ENCODE measurements around the gene CLHC1. TPM values are rescaled to one million over a fixed set of nuclear protein-coding genes. Genes with fewer than 3 reads are reported as not detected.

Gene CLHC1
- total and polyA plus RNA-seq, 2 donors, result 9.4 to 20.1 TPM

DNA sequence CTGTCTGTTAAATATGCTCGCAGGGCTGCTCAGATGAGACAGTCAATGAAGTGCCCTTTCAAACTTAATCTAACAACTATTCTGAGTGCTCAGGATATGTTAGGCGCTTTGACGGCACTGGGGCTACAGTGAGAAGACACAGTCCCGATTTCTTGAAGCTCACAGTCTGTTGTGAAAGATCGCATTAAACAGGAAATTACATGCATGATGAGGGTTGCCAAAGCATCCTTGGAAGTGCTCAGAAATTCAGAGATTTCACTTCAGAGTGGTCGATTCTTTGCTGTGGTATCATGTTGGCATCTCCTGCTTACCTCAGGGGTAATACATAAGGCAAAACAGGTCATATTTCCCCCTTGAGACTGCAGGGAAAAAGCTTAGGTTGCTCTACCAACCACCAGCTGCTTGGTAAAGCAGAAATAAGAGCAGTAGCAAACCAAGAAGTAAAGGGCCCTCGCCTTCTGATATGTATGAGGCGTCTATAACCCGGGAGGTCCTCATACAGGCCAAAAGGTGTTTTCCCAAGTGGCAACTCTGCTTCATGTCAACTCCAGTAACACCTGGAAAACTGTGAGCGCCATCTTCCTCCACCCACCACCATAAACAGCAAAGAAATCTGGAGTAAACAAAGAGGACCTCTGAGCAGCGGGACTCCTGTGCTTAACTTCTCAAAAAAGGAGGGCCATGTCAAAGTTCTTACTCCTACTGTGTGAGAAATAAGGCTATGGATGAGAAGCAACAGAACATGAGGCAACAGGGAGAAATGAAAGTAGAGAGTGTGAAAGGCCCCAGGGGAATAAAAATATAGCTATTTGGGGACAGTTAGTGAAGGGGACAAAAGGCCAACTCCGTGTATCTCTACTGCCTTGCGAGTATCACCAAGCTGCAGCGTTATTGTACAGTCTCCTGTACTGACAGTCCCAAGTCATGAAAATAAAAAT lies 79.3 kb downstream of the CLHC1 start:
- no peaks in the 10 kb centered on the region for H3K27me3 ChIP-seq (ENCODE audit: control insufficient read depth in 2 of 2, insufficient read depth in 1 of 2, low read length in 1 of 2)
- no peak for DNase-seq (ENCODE audit: low read depth in 6 of 9, low spot score in 9 of 9)
- H3K36me3 ChIP-seq (ENCODE audit: control insufficient read depth in 2 of 2, insufficient read depth in 2 of 2, low read length in 1 of 2), result no peaks in the 10 kb centered on the region
- no peak overlapping the region for H3K4me3 ChIP-seq (ENCODE audit: low read length in 2 of 2)
- peak overlapping the region in 1 of 2 donors; percentile 62 for H3K27ac ChIP-seq (ENCODE audit: low read depth in 1 of 2, low read length in 1 of 2)
- 92% methylated on average over 14 of the region's 14 CpGs for WGBS
- peaks cover 0 to 5% of the 10 kb centered on the region in 2 donors for H3K4me1 ChIP-seq (ENCODE audit: control insufficient read depth in 2 of 2, insufficient read depth in 2 of 2, low read length in 2 of 2)
- H3K9me3 ChIP-seq (ENCODE audit: control insufficient read depth in 2 of 2, insufficient read depth in 1 of 2, low read length in 1 of 2), result no peaks in the 10 kb centered on the region

DNA sequence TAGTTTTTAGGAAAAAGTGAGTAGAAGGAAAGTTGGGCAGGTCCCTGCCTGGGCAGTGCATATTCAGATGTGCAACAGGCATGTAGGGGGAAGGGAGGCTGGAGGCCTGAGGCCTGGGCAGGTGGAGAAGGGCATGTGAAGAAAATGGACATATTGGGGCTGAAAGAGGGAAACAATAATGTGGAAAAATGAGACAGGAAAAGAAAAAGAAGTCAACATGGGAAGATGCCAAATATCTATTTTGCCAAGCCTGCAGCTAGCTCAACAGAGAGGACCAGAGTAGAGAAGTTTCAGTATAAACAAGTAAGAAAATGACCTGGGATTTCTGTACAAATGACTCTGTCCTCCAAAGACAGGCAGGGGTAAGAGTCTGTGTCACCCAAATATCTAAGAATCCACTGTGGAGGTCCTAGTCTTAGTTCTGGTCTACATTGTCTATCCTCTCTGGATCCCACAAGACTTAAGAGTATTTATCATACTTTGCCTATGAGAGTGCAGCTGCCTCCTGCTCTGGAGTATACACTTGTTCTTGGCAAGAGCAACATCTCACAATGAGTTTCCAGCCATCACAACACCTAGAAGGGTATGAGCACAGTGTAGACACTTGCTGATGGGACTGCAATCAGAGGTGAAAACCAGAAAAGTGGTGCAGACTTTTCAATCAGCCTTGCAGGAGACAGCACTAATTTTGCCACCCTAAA lies 80.2 kb downstream of the CLHC1 start:
- H3K27ac ChIP-seq (ENCODE audit: low read depth in 1 of 2, low read length in 1 of 2), result peak overlapping the region in 1 of 2 donors; percentile 33
- H3K9me3 ChIP-seq (ENCODE audit: control insufficient read depth in 2 of 2, insufficient read depth in 1 of 2, low read length in 1 of 2), result no peaks in the 10 kb centered on the region
- no peak for DNase-seq (ENCODE audit: low read depth in 6 of 9, low spot score in 9 of 9)
- H3K4me1 ChIP-seq (ENCODE audit: control insufficient read depth in 2 of 2, insufficient read depth in 2 of 2, low read length in 2 of 2), result peaks cover 0 to under 1% of the 10 kb centered on the region in 2 donors
- no peak overlapping the region for H3K4me3 ChIP-seq (ENCODE audit: low read length in 2 of 2)
- H3K36me3 ChIP-seq (ENCODE audit: control insufficient read depth in 2 of 2, insufficient read depth in 2 of 2, low read length in 1 of 2), result no peaks in the 10 kb centered on the region
- H3K27me3 ChIP-seq (ENCODE audit: control insufficient read depth in 2 of 2, insufficient read depth in 1 of 2, low read length in 1 of 2), result no peaks in the 10 kb centered on the region

DNA sequence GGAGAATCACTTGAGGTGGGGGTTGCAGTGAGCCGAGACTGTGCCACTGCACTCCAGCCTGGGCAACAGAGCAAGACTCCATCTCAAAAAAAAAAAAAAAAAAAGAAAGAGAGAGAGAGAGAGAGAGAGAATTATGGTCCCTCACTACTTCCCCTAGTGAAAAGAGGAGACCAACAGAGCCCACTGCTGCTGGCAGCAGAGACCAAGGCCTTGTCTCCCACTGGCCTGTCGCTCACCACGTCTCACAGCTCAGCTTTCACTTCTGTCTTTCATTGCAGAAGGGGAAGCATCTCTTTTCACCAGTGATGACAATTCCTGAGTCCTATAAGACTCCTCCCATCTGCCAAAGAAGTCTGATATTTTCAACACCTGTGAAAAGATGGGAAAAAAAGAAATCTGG lies 81.3 kb downstream of the CLHC1 start:
- H3K4me1 ChIP-seq (ENCODE audit: control insufficient read depth in 2 of 2, insufficient read depth in 2 of 2, low read length in 2 of 2), result no peaks in the 10 kb centered on the region
- WGBS, result 92% methylated on average over 3 of the region's 3 CpGs

DNA sequence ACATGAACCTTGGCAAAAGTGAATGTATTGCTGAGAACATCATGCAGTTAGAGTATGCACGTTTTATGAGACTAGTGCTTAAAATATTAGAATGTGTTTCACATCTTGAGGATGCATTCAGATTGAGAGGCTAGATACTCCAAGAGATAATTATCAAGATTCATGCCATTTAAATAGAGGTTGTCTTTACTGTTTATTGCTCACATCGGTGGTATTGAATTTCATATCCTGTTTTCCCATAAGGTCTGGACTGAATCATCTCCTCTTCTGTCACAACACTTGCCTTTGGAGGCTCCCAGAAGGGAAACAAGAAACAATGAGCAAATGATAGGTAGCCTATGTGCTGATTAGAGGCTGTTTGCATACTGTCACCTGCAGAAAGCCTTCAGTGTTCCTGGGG lies 83.8 kb downstream of the CLHC1 start:
- Histone ChIP-seq H3K9me3 (ENCODE audit: control insufficient read depth in 2 of 2, insufficient read depth in 1 of 2, low read length in 1 of 2) (peaks cover 0 to 3% of the 10 kb centered on the region in 2 donors), H3K36me3 (ENCODE audit: control insufficient read depth in 2 of 2, insufficient read depth in 2 of 2, low read length in 1 of 2) (no peaks in the 10 kb centered on the region), H3K27ac (ENCODE audit: low read depth in 1 of 2, low read length in 1 of 2) (no peak overlapping the region), H3K4me3 (ENCODE audit: low read length in 2 of 2) (no peak overlapping the region), H3K4me1 (ENCODE audit: control insufficient read depth in 2 of 2, insufficient read depth in 2 of 2, low read length in 2 of 2) (no peaks in the 10 kb centered on the region), H3K27me3 (ENCODE audit: control insufficient read depth in 2 of 2, insufficient read depth in 1 of 2, low read length in 1 of 2) (no peaks in the 10 kb centered on the region)
- DNase-seq (ENCODE audit: low read depth in 6 of 9, low spot score in 9 of 9), result no peak
- WGBS, result 78% methylated on average over 2 of the region's 2 CpGs

More for the DNA sequence above, 81.3 kb downstream of the CLHC1 start:
- Histone ChIP-seq H3K27ac (ENCODE audit: low read depth in 1 of 2, low read length in 1 of 2) (no peak overlapping the region), H3K4me3 (ENCODE audit: low read length in 2 of 2) (no peak overlapping the region), H3K9me3 (ENCODE audit: control insufficient read depth in 2 of 2, insufficient read depth in 1 of 2, low read length in 1 of 2) (no peaks in the 10 kb centered on the region), H3K36me3 (ENCODE audit: control insufficient read depth in 2 of 2, insufficient read depth in 2 of 2, low read length in 1 of 2) (no peaks in the 10 kb centered on the region), H3K27me3 (ENCODE audit: control insufficient read depth in 2 of 2, insufficient read depth in 1 of 2, low read length in 1 of 2) (no peaks in the 10 kb centered on the region)
- DNase-seq (ENCODE audit: low read depth in 6 of 9, low spot score in 9 of 9), result no peak

DNA sequence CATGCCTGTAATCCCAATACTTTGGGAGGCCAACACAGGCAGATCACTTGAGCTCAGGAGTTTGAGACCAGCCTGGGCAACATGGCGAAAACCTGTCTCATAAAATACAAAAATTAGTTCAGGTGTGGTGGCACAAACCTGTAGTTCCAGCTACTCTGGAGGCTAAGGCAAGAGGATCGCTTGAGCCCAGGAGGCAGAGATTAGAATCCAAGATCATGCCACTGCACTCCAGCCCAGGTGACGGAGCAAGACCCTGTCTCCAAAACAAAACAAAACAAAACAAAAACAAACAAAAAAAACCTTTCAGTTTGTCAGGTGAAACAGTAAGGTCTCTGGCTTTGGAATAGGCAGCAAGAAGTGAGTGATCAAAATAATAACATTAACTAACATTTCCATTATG lies 84.6 kb downstream of the CLHC1 start:
- no peak for DNase-seq (ENCODE audit: low read depth in 6 of 9, low spot score in 9 of 9)
- Histone ChIP-seq H3K4me3 (ENCODE audit: low read length in 2 of 2) (no peak overlapping the region), H3K4me1 (ENCODE audit: control insufficient read depth in 2 of 2, insufficient read depth in 2 of 2, low read length in 2 of 2) (no peaks in the 10 kb centered on the region), H3K9me3 (ENCODE audit: control insufficient read depth in 2 of 2, insufficient read depth in 1 of 2, low read length in 1 of 2) (peaks cover 0 to 3% of the 10 kb centered on the region in 2 donors), H3K27me3 (ENCODE audit: control insufficient read depth in 2 of 2, insufficient read depth in 1 of 2, low read length in 1 of 2) (no peaks in the 10 kb centered on the region), H3K36me3 (ENCODE audit: control insufficient read depth in 2 of 2, insufficient read depth in 2 of 2, low read length in 1 of 2) (no peaks in the 10 kb centered on the region), H3K27ac (ENCODE audit: low read depth in 1 of 2, low read length in 1 of 2) (no peak overlapping the region)
- 100% methylated on average over 3 of the region's 3 CpGs for WGBS

DNA sequence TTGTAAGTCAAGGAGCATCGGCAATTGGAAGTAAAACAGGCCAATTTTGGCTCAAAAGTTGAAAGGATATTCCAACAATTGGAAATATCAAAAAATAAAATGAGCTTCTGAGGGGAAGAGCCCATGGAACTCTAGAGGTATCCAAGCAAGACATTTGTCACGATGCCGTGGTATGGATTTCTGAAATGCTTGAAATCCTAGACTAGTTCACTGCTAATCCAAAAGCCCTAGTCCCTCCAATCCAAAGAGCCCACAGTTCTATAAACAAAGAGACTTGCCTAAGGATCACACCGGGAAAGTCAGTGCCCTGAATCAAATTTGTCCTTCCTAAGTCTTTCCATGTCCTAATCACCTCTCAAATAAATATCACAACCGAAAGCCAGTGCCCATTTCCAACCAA lies 85.1 kb downstream of the CLHC1 start:
- Histone ChIP-seq H3K36me3 (ENCODE audit: control insufficient read depth in 2 of 2, insufficient read depth in 2 of 2, low read length in 1 of 2) (no peaks in the 10 kb centered on the region), H3K4me3 (ENCODE audit: low read length in 2 of 2) (no peak overlapping the region), H3K9me3 (ENCODE audit: control insufficient read depth in 2 of 2, insufficient read depth in 1 of 2, low read length in 1 of 2) (peaks cover 0 to 3% of the 10 kb centered on the region in 2 donors), H3K27me3 (ENCODE audit: control insufficient read depth in 2 of 2, insufficient read depth in 1 of 2, low read length in 1 of 2) (no peaks in the 10 kb centered on the region), H3K4me1 (ENCODE audit: control insufficient read depth in 2 of 2, insufficient read depth in 2 of 2, low read length in 2 of 2) (no peaks in the 10 kb centered on the region), H3K27ac (ENCODE audit: low read depth in 1 of 2, low read length in 1 of 2) (no peak overlapping the region)
- no peak for DNase-seq (ENCODE audit: low read depth in 6 of 9, low spot score in 9 of 9)
- 97% methylated on average over 5 of the region's 5 CpGs for WGBS

DNA sequence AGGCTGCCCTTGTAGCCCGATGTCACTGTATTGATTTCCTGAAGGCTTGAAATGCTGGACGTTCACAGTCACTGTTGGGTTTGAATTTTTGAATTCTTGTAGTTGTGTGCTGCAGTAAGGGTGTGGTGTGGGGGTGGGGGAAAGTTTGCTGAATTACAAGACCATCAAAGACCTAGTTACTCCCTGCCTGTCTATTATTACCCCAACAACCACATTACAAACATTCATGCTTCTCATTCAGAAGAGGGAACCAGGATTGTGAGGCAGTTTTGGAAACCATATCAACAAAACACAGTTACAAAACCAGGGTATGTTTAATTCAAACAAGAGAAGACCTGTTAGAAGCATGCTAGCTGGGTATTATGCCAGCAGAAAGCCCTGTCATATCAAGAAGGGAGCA lies 85.8 kb downstream of the CLHC1 start:
- no peak overlapping the region for H3K4me3 ChIP-seq (ENCODE audit: low read length in 2 of 2)
- peaks cover 0 to 3% of the 10 kb centered on the region in 2 donors for H3K9me3 ChIP-seq (ENCODE audit: control insufficient read depth in 2 of 2, insufficient read depth in 1 of 2, low read length in 1 of 2)
- no peaks in the 10 kb centered on the region for H3K27me3 ChIP-seq (ENCODE audit: control insufficient read depth in 2 of 2, insufficient read depth in 1 of 2, low read length in 1 of 2)
- 95% methylated on average over 2 of the region's 2 CpGs for WGBS
- no peaks in the 10 kb centered on the region for H3K4me1 ChIP-seq (ENCODE audit: control insufficient read depth in 2 of 2, insufficient read depth in 2 of 2, low read length in 2 of 2)
- no peak overlapping the region for H3K27ac ChIP-seq (ENCODE audit: low read depth in 1 of 2, low read length in 1 of 2)
- no peaks in the 10 kb centered on the region for H3K36me3 ChIP-seq (ENCODE audit: control insufficient read depth in 2 of 2, insufficient read depth in 2 of 2, low read length in 1 of 2)
- no peak for DNase-seq (ENCODE audit: low read depth in 6 of 9, low spot score in 9 of 9)

DNA sequence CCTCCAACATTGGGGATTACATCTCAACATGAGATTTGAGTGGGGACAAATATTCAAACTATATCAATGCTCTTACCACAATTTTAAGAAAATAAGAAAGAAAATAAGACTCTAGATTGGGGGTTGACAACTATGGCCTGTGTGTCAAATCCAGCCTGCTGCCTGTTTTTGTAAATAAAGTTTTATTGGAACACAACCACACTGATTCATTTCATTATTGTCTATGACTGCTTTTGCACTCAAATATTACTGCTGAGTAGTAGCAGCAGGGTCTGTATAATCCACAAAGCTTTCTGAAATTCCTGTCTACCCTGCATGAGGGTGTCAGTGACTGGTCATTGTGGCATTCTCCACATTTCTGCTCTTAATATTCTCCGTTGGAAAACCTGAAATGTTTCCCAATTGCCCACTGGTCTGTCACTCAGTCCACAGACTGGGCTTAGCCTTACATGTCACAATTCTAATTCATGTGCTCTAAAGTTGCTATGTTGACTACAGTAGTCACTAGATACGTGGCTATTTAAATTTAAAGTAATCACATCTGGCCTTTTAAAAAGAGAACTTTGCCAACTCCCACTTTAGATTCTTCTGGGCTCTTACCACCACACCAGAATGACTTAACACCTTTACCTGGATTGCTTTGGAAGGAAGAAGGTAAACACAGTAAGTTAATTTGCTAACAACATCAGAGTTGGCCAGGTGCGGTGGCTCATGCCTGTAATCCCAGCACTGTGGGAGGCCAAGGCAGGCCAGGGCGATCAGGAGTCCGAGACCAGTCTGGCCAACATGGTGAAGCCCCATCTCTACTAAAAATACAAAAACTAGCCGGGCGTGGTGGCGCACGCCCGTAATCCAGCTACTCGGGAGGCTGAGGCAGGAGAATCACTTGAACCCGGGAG lies 86.9 kb downstream of the CLHC1 start:
- Histone ChIP-seq H3K27ac (ENCODE audit: low read depth in 1 of 2, low read length in 1 of 2) (no peak overlapping the region), H3K9me3 (ENCODE audit: control insufficient read depth in 2 of 2, insufficient read depth in 1 of 2, low read length in 1 of 2) (peaks cover 0 to 3% of the 10 kb centered on the region in 2 donors), H3K36me3 (ENCODE audit: control insufficient read depth in 2 of 2, insufficient read depth in 2 of 2, low read length in 1 of 2) (no peaks in the 10 kb centered on the region), H3K4me1 (ENCODE audit: control insufficient read depth in 2 of 2, insufficient read depth in 2 of 2, low read length in 2 of 2) (peaks cover 0 to 3% of the 10 kb centered on the region in 2 donors), H3K27me3 (ENCODE audit: control insufficient read depth in 2 of 2, insufficient read depth in 1 of 2, low read length in 1 of 2) (no peaks in the 10 kb centered on the region), H3K4me3 (ENCODE audit: low read length in 2 of 2) (no peak overlapping the region)
- 97% methylated on average over 12 of the region's 12 CpGs for WGBS
- no peak for DNase-seq (ENCODE audit: low read depth in 6 of 9, low spot score in 9 of 9)
